ENCODE measurements around the gene ZNF20.

DNA sequence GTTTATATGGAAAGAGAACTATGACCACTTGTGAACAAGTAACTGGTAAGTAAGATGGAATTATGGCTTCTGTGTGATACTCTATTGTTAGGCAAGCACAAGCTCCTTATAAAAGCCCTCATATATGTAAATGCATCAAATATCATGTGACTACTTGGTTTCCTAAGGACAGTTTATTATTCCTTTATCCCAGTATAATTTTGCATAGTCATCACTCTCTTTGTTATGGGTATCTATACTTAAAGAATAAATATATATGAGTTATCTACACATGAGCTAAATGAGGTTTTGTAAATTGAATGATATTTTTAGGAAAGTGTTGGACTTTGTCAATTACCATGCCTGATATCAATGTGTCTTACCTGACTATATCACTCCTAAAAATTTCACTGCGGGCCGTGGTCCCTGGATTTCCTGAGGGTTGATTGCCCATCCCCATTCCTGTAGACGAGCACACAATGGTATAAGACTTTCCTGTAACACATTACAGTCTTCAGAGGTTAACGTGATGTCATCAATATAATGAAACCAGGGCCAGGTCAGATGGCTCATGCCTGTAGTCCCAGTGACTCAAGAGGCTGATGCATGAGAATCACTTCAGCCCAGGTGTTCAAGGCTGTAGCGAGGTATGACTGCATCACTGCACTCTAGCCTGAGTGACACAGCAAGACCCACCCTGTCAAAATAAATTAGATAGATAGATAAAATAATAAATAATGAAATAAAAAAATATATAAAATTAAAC is 54.9 kb downstream of the ZNF20 start:
- TF ChIP-seq, protein P1, sequence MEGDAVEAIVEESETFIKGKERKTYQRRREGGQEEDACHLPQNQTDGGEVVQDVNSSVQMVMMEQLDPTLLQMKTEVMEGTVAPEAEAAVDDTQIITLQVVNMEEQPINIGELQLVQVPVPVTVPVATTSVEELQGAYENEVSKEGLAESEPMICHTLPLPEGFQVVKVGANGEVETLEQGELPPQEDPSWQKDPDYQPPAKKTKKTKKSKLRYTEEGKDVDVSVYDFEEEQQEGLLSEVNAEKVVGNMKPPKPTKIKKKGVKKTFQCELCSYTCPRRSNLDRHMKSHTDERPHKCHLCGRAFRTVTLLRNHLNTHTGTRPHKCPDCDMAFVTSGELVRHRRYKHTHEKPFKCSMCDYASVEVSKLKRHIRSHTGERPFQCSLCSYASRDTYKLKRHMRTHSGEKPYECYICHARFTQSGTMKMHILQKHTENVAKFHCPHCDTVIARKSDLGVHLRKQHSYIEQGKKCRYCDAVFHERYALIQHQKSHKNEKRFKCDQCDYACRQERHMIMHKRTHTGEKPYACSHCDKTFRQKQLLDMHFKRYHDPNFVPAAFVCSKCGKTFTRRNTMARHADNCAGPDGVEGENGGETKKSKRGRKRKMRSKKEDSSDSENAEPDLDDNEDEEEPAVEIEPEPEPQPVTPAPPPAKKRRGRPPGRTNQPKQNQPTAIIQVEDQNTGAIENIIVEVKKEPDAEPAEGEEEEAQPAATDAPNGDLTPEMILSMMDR (IDR thresholded peaks at IDR 0.05), result no peak
- TF ChIP-seq POLR2A (IDR thresholded peaks at IDR 0.05) (no peak), EP300 (IDR thresholded peaks at IDR 0.05) (no peak)

All from gastroesophageal sphincter (tissue), 3 donors.